ENCODE data around the gene NUDT13.
"Not testable (repeated sequence)": the region's sequence is repeated elsewhere in the genome, so short reads cannot be mapped to it uniquely, and the experiment has no call there.

The NUDT13 gene

GRCh38 chr10:73099141-73099540 is 11.1 kb upstream of the NUDT13 start:
- TF ChIP-seq SPI1 (IDR thresholded peaks at IDR 0.05; ENCODE audit: borderline replicate concordance, low read depth) (no peak), REST (IDR thresholded peaks at IDR 0.05; ENCODE audit: insufficient replicate concordance, low read depth) (no peak), CTCF (IDR thresholded peaks at IDR 0.05; ENCODE audit: insufficient read depth, low read length) (no peak)
- H3K27me3 ChIP-seq (ENCODE audit: insufficient read depth, poor library complexity, severe bottlenecking): no peaks in the 10 kb centered on the region
- H3K27ac ChIP-seq (replicated peaks): no peak overlapping the region
- no peak overlapping the region for H3K4me3 ChIP-seq (replicated peaks; ENCODE audit: insufficient read depth, low read length)
- no peak for DNase-seq (ENCODE audit: low read depth in 1 of 2, low spot score in 1 of 2)

- no peak overlapping the region for H3K27ac ChIP-seq (replicated peaks)
- H3K4me3 ChIP-seq (replicated peaks; ENCODE audit: insufficient read depth, low read length): no peak overlapping the region
- TF ChIP-seq CTCF (IDR thresholded peaks at IDR 0.05; ENCODE audit: insufficient read depth, low read length) (no peak), GABPA (IDR thresholded peaks at IDR 0.05; ENCODE audit: low read depth) (no peak), SPI1 (IDR thresholded peaks at IDR 0.05; ENCODE audit: borderline replicate concordance, low read depth) (no peak), REST (IDR thresholded peaks at IDR 0.05; ENCODE audit: insufficient replicate concordance, low read depth) (no peak), POLR2AphosphoS5 (IDR thresholded peaks at IDR 0.05; ENCODE audit: low read depth) (no peak)
- H3K27me3 ChIP-seq (ENCODE audit: insufficient read depth, poor library complexity, severe bottlenecking): no peaks in the 10 kb centered on the region
- DNase-seq (ENCODE audit: low read depth in 1 of 2, low spot score in 1 of 2): no peak
Measured at GRCh38 chr10:73106301-73106700, 4.0 kb upstream of the NUDT13 start.

GRCh38 chr10:73109248-73109652 is 1.0 kb upstream of the NUDT13 start:
- not testable (repeated sequence) for H3K4me3 ChIP-seq (replicated peaks; ENCODE audit: insufficient read depth, low read length); DNase-seq (ENCODE audit: low read depth in 1 of 2, low spot score in 1 of 2); H3K27me3 ChIP-seq (ENCODE audit: insufficient read depth, poor library complexity, severe bottlenecking); H3K27ac ChIP-seq (replicated peaks)

DNA sequence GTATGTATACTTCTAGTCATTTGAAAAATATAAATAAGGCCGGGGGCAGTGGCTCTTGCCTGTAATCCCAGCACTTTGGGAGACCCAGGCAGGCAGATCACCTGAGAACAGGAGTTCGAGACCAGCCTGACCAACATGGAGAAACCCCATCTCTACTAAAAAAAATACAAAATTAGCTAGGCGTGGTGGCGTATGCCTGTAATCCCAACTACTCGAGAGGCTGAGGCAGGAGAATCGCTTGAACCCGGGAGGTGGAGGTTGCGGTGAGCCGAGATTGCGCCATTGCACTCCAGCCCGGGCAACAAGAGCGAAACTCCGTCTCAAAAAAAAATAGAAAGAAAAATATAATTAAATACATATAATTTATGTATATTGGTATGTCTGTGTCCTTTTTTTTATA is 1.8 kb downstream of the NUDT13 start:
- H3K27ac ChIP-seq (replicated peaks); H3K4me3 ChIP-seq (replicated peaks; ENCODE audit: insufficient read depth, low read length); DNase-seq (ENCODE audit: low read depth in 1 of 2, low spot score in 1 of 2); H3K27me3 ChIP-seq (ENCODE audit: insufficient read depth, poor library complexity, severe bottlenecking): not testable (repeated sequence)

DNA sequence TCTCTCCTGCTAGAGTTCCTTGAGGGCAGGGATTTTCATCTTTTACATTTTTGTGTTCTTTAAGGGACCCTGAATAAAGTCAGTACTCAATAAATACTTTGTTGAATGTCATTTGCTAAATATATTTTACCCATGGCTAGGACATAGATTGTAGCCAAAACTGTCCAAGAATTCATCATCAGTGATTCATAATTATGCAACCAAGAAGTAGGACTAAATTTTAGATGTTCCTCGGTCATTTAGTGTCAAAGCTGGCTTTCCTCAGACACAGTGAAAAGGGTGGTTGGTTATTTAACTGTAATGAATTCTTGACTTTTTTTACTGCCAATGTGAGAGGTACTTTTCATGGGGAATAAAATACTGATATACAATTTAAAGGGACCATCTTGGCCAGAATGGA is 3.3 kb downstream of the NUDT13 start:
- TF ChIP-seq REST (IDR thresholded peaks at IDR 0.05; ENCODE audit: insufficient replicate concordance, low read depth) (no peak), POLR2AphosphoS5 (IDR thresholded peaks at IDR 0.05; ENCODE audit: low read depth) (no peak), GABPA (IDR thresholded peaks at IDR 0.05; ENCODE audit: low read depth) (no peak), CTCF (IDR thresholded peaks at IDR 0.05; ENCODE audit: insufficient read depth, low read length) (no peak), SPI1 (IDR thresholded peaks at IDR 0.05; ENCODE audit: borderline replicate concordance, low read depth) (no peak)
- Histone ChIP-seq H3K27me3 (ENCODE audit: insufficient read depth, poor library complexity, severe bottlenecking) (no peaks in the 10 kb centered on the region), H3K4me3 (replicated peaks; ENCODE audit: insufficient read depth, low read length) (no peak overlapping the region), H3K27ac (replicated peaks) (no peak overlapping the region)
- no peak for DNase-seq (ENCODE audit: low read depth in 1 of 2, low spot score in 1 of 2)

Measured in HL-60 (cell line).